Renal cortex interstitium (tissue), 11 donors: ENCODE data around the gene CERS1. TPM values are rescaled to one million over a fixed set of nuclear protein-coding genes. Genes with fewer than 3 reads are reported as not detected.

ENCODE experiments used
- DNase-seq, 11 donors: peaks; one replicate each; pipeline ENCODE4 v3.0.0-alpha.2; 2013; ENCODE audit warnings: low read depth in 9 of 11, low spot score in 4 of 11; ENCODE audit errors: extremely low read depth in 1 of 11
- polyA plus RNA-seq, 3 donors: library from polyadenylated mRNA; unstranded; fragments of 120-200 nt; gene quantifications; one replicate each; pipeline ENCODE4 v1.2.1, GENCODE V29; 2013; ENCODE audit not compliant: insufficient read length in 3 of 3

CERS1 gene
- polyA plus RNA-seq, 3 donors: 4.5 to 8.1 (median 7.2) TPM

DNA sequence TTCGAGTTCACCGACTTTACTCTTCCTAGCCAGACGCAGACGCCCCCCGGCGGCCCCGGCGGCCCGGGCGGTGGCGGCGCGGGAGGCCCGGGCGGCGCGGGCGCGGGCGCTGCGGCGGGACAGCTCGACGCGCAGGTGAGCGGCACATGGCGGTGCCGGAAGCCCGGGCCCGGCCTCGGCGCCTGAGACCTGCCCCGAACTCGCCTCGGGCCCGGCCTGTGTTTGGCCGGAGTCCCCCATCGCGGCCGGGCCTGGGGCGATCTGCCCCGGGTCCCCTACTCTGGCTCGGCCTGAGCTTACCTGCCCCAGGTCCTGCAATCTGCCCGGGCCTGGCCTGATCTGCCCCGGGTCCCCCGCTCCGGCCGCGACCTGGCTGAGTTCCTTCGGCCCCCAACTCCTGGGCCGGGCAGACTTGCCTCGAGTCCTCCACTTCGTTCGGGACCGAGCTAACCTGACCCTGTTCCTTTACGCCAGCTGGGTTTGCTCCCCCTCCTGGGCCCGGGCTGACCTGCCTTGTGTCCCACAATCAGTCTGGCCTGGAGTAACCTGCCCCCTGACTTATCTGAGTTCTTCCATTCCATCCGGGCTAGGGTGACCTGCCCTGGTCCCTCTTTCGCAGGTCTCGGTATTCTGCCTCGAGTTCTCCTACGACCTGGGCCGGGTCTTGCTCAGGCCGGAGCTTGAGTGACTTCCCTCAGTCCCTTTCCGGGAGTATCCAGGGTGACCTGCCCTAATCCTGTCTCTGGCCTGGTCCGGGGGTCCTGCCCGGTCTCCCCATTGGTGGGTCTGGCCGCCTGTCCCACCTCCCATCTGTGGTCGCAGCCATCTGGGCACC lies 63.4 kb downstream of the CERS1 start:
- DNase-seq: no peak

DNA sequence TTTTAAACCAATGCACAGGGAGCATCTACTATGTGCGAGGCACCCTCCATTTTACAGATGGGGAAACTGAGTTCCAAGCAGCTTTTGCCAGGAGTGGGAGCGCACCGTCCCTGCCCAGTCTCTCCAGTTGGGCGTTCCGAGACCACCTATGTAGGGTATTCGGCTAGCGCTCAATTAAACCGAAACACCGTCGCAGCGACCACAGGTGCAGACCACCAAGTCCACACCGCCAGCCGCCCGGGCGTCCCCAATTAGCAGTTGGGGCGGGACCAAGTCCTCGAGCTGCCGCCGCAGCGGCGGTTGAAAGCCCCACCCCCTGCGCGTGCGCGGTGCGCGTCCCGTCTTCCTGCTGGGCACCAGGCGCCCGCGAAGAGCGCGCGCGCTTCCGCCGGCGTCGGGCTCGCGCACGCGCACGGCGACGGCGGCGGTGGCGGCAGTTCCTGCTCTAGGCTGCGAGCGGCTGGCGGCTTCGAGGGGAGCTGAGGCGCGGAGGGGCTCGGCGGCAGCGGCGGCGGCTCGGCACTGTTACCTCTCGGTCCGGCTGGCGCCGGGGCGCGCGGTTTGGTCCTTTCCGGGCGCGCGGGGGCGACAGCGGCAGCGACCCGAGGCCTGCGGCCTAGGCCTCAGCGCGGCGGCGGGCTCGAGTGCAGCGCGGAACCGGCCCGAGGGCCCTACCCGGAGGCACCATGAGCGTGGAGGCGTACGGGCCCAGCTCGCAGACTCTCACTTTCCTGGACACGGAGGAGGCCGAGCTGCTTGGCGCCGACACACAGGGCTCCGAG lies 64.2 kb downstream of the CERS1 start, which contains the start of gene UPF1:
UPF1 (plus strand) TSS at position 436 of the 782 bp plus-strand sequence; CDS start at position 687, 251 bp downstream.
- peak; percentile 78 to 94 (median 92) for DNase-seq

DNA sequence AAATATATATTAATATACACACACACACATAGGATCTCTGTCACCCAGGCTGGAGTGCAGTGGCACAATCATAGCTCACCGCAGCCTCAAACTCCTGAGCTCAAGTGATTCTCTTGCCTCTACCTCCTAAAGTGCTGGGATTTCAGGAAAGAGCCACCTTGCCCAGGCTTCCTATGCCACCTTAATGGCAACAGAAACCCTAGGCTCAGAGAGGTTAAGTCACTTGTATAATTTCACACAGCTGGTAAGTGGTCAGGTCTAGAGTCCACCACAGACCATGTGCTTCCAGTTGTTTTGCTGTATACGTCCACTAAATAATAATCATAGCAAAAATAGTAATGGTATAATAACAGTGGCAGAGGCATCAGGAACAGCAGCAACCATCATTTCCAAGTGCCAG lies 65.5 kb downstream of the CERS1 start:
- DNase-seq: no peak

DNA sequence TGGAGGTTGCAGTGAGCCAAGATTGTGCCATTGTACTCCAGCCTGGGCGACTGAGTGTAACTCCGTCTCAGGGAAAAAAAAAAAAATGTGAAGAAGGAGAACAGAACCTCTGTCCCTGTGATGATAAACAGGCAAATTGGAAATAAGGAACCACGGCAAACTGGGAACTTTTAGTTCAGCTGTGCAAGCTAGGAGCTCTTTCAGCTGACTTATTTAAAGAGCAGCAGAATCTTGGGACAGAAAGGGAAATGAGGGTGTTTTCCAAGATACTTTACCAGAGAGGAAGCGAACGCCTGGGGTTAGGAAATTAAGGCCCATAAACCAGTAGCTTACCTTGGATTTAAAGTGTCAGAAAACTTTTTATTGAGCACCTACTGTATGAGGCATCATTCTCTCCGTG lies 67.2 kb downstream of the CERS1 start:
- DNase-seq: no peak

Other genes with a start within 250 kb of the CERS1 start
- 10 to 100 TPM; 15.4 to 27.1 (median 22.7) TPM for gene CRTC1, start 212.5 kb downstream of the CERS1 start, polyA plus RNA-seq
- under 1 TPM; 0.13 to 0.76 (median 0.14) TPM for gene COMP, start 104.9 kb downstream of the CERS1 start, polyA plus RNA-seq
- gene UPF1, start 64.2 kb downstream of the CERS1 start, polyA plus RNA-seq: 10 to 100 TPM; 48.5 to 63.6 (median 57.5) TPM
- gene COPE, start 23.2 kb upstream of the CERS1 start, polyA plus RNA-seq: 100 to 1,000 TPM in 2 of 3 donors, 10 to 100 TPM in 1; 93.3 to 142 (median 113) TPM
- gene DDX49, start 23.6 kb upstream of the CERS1 start, polyA plus RNA-seq: 10 to 100 TPM; 34.6 to 53.5 (median 50.6) TPM
- 10 to 100 TPM; 45.6 to 70.4 (median 62.5) TPM for gene HOMER3, start 45.1 kb upstream of the CERS1 start, polyA plus RNA-seq
- 100 to 1,000 TPM in 1 of 3 donors, 10 to 100 TPM in 2; 85.1 to 138 (median 91.5) TPM for gene SUGP2, start 137.4 kb upstream of the CERS1 start, polyA plus RNA-seq
- 10 to 100 TPM; 31.4 to 42.7 (median 36.7) TPM for gene ARMC6, start 137.4 kb upstream of the CERS1 start, polyA plus RNA-seq
- gene SLC25A42, start 167.8 kb upstream of the CERS1 start, polyA plus RNA-seq: 10 to 100 TPM; 16.7 to 23.4 (median 22.7) TPM
- gene TMEM161A, start 242.3 kb upstream of the CERS1 start, polyA plus RNA-seq: 10 to 100 TPM; 25.5 to 42.7 (median 36.7) TPM